Body of pancreas (tissue), 4 donors: ENCODE data around the gene DRC7.

ENCODE experiments used
- CTCF ChIP-seq, 7 experiments: fragments of 450-650 bp in 4 of 7; fragments of 200-600 bp in 3 of 7; sonication (generic) in 3 of 7; IDR thresholded peaks; one replicate each; pipeline ENCODE4 v1.5.1; 2016 to 2019; ENCODE audit warnings: antibody characterized with exemption in 7 of 7
- POLR2A ChIP-seq, 3 donors: fragments of 450-650 bp; IDR thresholded peaks; one replicate each; pipeline ENCODE4 v1.6.1; 2016; ENCODE audit warnings: antibody characterized with exemption in 3 of 3, mild to moderate bottlenecking in 2 of 3

- peak in 2 of 7 experiments; percentile 26 to 37 for TF ChIP-seq CTCF (IDR thresholded peaks at IDR 0.05)
- TF ChIP-seq POLR2A (IDR thresholded peaks at IDR 0.05), result no peak
These were observed 42.1 kb downstream of the DRC7 start for GRCh38 chr16:57736419-57737351.
